ENCODE measurements around the gene FAM234B. TPM values are rescaled to one million over a fixed set of nuclear protein-coding genes. Genes with fewer than 3 reads are reported as not detected.

FAM234B gene
- total and polyA plus RNA-seq, 4 donors, result 17.2 to 43.7 (median 36.7) TPM

GRCh38 chr12:13069380-13069779, 25.2 kb downstream of the FAM234B start:
- H3K9me3 ChIP-seq (ENCODE audit: control insufficient read depth, insufficient read depth, low read length), result no peaks in the 10 kb centered on the region
- no peaks in the 10 kb centered on the region for H3K4me1 ChIP-seq (ENCODE audit: control insufficient read depth, insufficient read depth, low read length)
- no peak for DNase-seq (ENCODE audit: low read depth in 4 of 6, low spot score in 6 of 6)
- H3K4me3 ChIP-seq (ENCODE audit: low read depth, low read length), result no peak overlapping the region
- 55% methylated on average over 5 of the region's 6 CpGs for WGBS (ENCODE audit: insufficient coverage)
- no peak overlapping the region for H3K27ac ChIP-seq (ENCODE audit: low read depth, low read length)
- no peaks in the 10 kb centered on the region for H3K27me3 ChIP-seq (ENCODE audit: control insufficient read depth, insufficient read depth, low read length)
- peaks cover 22% of the 10 kb centered on the region for H3K36me3 ChIP-seq (ENCODE audit: control insufficient read depth, insufficient read depth, low read length)

DNA sequence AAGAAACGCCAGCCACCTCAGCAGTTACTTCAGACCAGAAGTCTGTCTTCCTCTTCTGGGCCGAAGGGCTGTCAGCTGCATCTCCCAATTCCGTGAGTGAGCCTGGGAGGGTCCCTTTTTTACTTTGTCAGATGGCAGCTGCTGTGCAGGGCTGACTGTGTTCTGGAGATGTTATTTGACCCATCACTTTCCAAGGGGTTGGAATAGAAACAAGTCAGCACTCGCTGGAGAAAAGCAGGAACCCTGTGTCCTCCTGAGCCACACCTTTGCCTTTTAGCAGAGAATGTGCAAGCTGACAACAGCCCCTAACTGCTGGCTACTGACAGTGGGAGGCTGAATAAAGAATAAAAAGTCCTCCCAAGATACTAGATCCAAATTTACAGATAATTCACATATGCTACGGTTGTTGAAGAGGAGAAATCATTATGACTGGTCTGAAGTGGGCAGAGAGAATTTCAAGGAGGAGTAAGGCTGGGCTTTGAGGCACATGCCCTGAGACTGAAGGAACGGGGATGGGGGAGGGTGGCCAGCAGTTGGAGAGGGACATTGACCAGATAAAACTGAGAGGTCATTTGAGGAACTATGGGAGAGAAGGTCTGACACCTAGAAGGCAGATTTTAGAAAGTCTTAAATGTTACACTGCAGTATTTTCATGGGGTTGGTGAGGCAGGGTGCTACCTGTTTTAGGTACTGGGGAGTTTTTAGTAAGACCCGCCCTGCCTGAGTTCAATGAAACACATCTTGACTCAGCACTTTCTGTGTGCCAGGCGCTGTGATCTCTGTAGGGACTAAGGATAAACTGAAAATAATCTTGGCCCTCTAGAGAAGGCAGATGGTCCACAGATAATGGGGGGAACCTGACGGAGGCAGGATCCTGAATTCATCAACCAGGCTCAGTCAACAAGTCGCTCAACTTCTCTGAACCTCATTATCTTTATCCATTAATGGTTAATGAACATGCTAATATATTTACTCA, 27.4 kb downstream of the FAM234B start:
- 80% methylated on average over 4 of the region's 10 CpGs for WGBS (ENCODE audit: insufficient coverage)
- Histone ChIP-seq H3K9me3 (ENCODE audit: control insufficient read depth, insufficient read depth, low read length) (no peaks in the 10 kb centered on the region), H3K36me3 (ENCODE audit: control insufficient read depth, insufficient read depth, low read length) (peaks cover 33% of the 10 kb centered on the region), H3K4me1 (ENCODE audit: control insufficient read depth, insufficient read depth, low read length) (no peaks in the 10 kb centered on the region), H3K27me3 (ENCODE audit: control insufficient read depth, insufficient read depth, low read length) (no peaks in the 10 kb centered on the region), H3K4me3 (ENCODE audit: low read depth, low read length) (no peak overlapping the region), H3K27ac (ENCODE audit: low read depth, low read length) (no peak overlapping the region)
- no peak for DNase-seq (ENCODE audit: low read depth in 4 of 6, low spot score in 6 of 6)

DNA sequence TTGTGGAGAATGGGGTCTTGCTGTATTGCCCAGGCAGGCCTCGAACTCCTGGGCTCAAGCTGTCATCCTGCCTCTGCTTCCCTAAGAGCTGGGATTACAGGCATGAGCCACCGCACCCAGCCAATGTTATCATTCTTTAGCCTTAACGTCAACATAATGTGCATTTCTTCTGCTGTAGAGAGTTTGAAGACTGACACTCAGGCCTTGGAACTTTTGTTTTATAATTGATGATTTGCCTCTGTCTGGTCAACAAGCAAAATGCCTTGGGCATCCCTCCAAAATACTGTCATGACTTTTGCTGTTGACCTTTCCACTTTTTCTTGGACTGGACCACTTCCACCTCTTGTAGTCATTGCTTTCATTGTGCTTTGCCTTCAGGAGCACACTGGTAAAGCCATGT, 29.0 kb downstream of the FAM234B start:
- no CpG with 5 or more reads among the region's 3 CpGs for WGBS (ENCODE audit: insufficient coverage)
- Histone ChIP-seq H3K9me3 (ENCODE audit: control insufficient read depth, insufficient read depth, low read length) (no peaks in the 10 kb centered on the region), H3K4me3 (ENCODE audit: low read depth, low read length) (no peak overlapping the region), H3K27me3 (ENCODE audit: control insufficient read depth, insufficient read depth, low read length) (no peaks in the 10 kb centered on the region), H3K4me1 (ENCODE audit: control insufficient read depth, insufficient read depth, low read length) (no peaks in the 10 kb centered on the region), H3K36me3 (ENCODE audit: control insufficient read depth, insufficient read depth, low read length) (peaks cover 25% of the 10 kb centered on the region), H3K27ac (ENCODE audit: low read depth, low read length) (no peak overlapping the region)
- no peak for DNase-seq (ENCODE audit: low read depth in 4 of 6, low spot score in 6 of 6)

- Histone ChIP-seq H3K9me3 (ENCODE audit: control insufficient read depth, insufficient read depth, low read length) (no peaks in the 10 kb centered on the region), H3K4me1 (ENCODE audit: control insufficient read depth, insufficient read depth, low read length) (no peaks in the 10 kb centered on the region), H3K27ac (ENCODE audit: low read depth, low read length) (no peak overlapping the region), H3K27me3 (ENCODE audit: control insufficient read depth, insufficient read depth, low read length) (no peaks in the 10 kb centered on the region), H3K36me3 (ENCODE audit: control insufficient read depth, insufficient read depth, low read length) (peaks cover 21% of the 10 kb centered on the region), H3K4me3 (ENCODE audit: low read depth, low read length) (no peak overlapping the region)
- DNase-seq (ENCODE audit: low read depth in 4 of 6, low spot score in 6 of 6), result no peak
- 92% methylated on average over 2 of the region's 3 CpGs for WGBS (ENCODE audit: insufficient coverage)
Observed at GRCh38 chr12:13074396-13075117, 30.4 kb downstream of the FAM234B start.

GRCh38 chr12:13075118-13075480, 30.9 kb downstream of the FAM234B start:
- Histone ChIP-seq H3K36me3 (ENCODE audit: control insufficient read depth, insufficient read depth, low read length) (peaks cover 19% of the 10 kb centered on the region), H3K27ac (ENCODE audit: low read depth, low read length) (no peak overlapping the region), H3K4me1 (ENCODE audit: control insufficient read depth, insufficient read depth, low read length) (no peaks in the 10 kb centered on the region), H3K27me3 (ENCODE audit: control insufficient read depth, insufficient read depth, low read length) (no peaks in the 10 kb centered on the region), H3K9me3 (ENCODE audit: control insufficient read depth, insufficient read depth, low read length) (no peaks in the 10 kb centered on the region), H3K4me3 (ENCODE audit: low read depth, low read length) (no peak overlapping the region)
- no peak for DNase-seq (ENCODE audit: low read depth in 4 of 6, low spot score in 6 of 6)

- H3K9me3 ChIP-seq (ENCODE audit: control insufficient read depth, insufficient read depth, low read length), result no peaks in the 10 kb centered on the region
- no peaks in the 10 kb centered on the region for H3K4me1 ChIP-seq (ENCODE audit: control insufficient read depth, insufficient read depth, low read length)
- no peak overlapping the region for H3K27ac ChIP-seq (ENCODE audit: low read depth, low read length)
- no peaks in the 10 kb centered on the region for H3K27me3 ChIP-seq (ENCODE audit: control insufficient read depth, insufficient read depth, low read length)
- WGBS (ENCODE audit: insufficient coverage), result 95% methylated on average over 9 of the region's 12 CpGs
- no peak for DNase-seq (ENCODE audit: low read depth in 4 of 6, low spot score in 6 of 6)
- H3K36me3 ChIP-seq (ENCODE audit: control insufficient read depth, insufficient read depth, low read length), result peaks cover 22% of the 10 kb centered on the region
- H3K4me3 ChIP-seq (ENCODE audit: low read depth, low read length), result no peak overlapping the region
Observed at GRCh38 chr12:13075786-13076570, 31.8 kb downstream of the FAM234B start.

- 45% methylated on average over 6 of the region's 8 CpGs for WGBS (ENCODE audit: insufficient coverage)
- DNase-seq (ENCODE audit: low read depth in 4 of 6, low spot score in 6 of 6), result no peak
- H3K27ac ChIP-seq (ENCODE audit: low read depth, low read length), result no peak overlapping the region
Observed at GRCh38 chr12:13079440-13079906, 35.3 kb downstream of the FAM234B start.

GRCh38 chr12:13080266-13080665, 36.1 kb downstream of the FAM234B start:
- WGBS (ENCODE audit: insufficient coverage), result 100% methylated on average over 1 of the region's 3 CpGs
- DNase-seq (ENCODE audit: low read depth in 4 of 6, low spot score in 6 of 6), result no peak
- H3K36me3 ChIP-seq (ENCODE audit: control insufficient read depth, insufficient read depth, low read length), result peaks cover 20% of the 10 kb centered on the region
- no peaks in the 10 kb centered on the region for H3K4me1 ChIP-seq (ENCODE audit: control insufficient read depth, insufficient read depth, low read length)
- no peaks in the 10 kb centered on the region for H3K27me3 ChIP-seq (ENCODE audit: control insufficient read depth, insufficient read depth, low read length)
- H3K9me3 ChIP-seq (ENCODE audit: control insufficient read depth, insufficient read depth, low read length), result no peaks in the 10 kb centered on the region
- no peak overlapping the region for H3K27ac ChIP-seq (ENCODE audit: low read depth, low read length)
- no peak overlapping the region for H3K4me3 ChIP-seq (ENCODE audit: low read depth, low read length)

More at GRCh38 chr12:13079440-13079906, 35.3 kb downstream of the FAM234B start:
- H3K36me3 ChIP-seq (ENCODE audit: control insufficient read depth, insufficient read depth, low read length), result peaks cover 15% of the 10 kb centered on the region
- H3K27me3 ChIP-seq (ENCODE audit: control insufficient read depth, insufficient read depth, low read length), result no peaks in the 10 kb centered on the region
- H3K4me3 ChIP-seq (ENCODE audit: low read depth, low read length), result no peak overlapping the region
- H3K4me1 ChIP-seq (ENCODE audit: control insufficient read depth, insufficient read depth, low read length), result no peaks in the 10 kb centered on the region
- H3K9me3 ChIP-seq (ENCODE audit: control insufficient read depth, insufficient read depth, low read length), result no peaks in the 10 kb centered on the region

DNA sequence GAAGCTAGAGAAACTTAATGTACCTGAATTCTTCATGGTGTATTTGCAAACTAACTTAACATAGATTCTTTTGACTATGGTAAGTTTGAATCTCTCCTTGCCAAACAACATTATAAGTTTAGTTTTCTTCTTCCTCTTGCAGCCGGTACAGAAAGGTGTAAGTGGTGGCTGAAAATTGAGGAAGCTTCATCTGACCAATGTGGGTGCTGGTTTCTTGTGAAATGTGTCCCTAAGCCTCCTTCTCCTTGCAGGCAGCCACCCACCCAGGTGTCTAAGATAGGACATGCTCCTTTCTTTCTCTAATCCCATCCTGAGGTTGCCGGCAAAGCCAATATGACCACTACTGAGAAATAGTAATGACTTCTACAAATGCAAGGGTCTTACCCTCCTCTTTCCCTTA, 38.7 kb downstream of the FAM234B start:
- Histone ChIP-seq H3K27ac (ENCODE audit: low read depth, low read length) (no peak overlapping the region), H3K36me3 (ENCODE audit: control insufficient read depth, insufficient read depth, low read length) (peaks cover 11% of the 10 kb centered on the region), H3K9me3 (ENCODE audit: control insufficient read depth, insufficient read depth, low read length) (no peaks in the 10 kb centered on the region), H3K4me3 (ENCODE audit: low read depth, low read length) (no peak overlapping the region), H3K27me3 (ENCODE audit: control insufficient read depth, insufficient read depth, low read length) (no peaks in the 10 kb centered on the region), H3K4me1 (ENCODE audit: control insufficient read depth, insufficient read depth, low read length) (no peaks in the 10 kb centered on the region)
- whole genome bisulfite sequencing (ENCODE audit: insufficient coverage), result no CpG with 5 or more reads among the region's 2 CpGs
- no peak for DNase-seq (ENCODE audit: low read depth in 4 of 6, low spot score in 6 of 6)

Measured in spinal cord (tissue), 10 donors.